NCI-H187 treated with DMSO at 0.1 percent for 48 hours (cell line): Measurements from ENCODE around the gene SLC26A1.
"Not testable (repeated sequence)": the region's sequence is repeated elsewhere in the genome, so short reads cannot be mapped to it uniquely, and the experiment has no call there.

Experiments used
- DNase-seq: peaks from one replicate; lab custom pipeline; 2025; lab: John Stamatoyannopoulos, UW

The SLC26A1 gene

GRCh38 chr4:952881-953573, 40.2 kb downstream of the SLC26A1 start:
- no peak for DNase-seq

- DNase-seq, result no peak
These were observed 41.4 kb downstream of the SLC26A1 start for GRCh38 chr4:951594-952468.

DNA sequence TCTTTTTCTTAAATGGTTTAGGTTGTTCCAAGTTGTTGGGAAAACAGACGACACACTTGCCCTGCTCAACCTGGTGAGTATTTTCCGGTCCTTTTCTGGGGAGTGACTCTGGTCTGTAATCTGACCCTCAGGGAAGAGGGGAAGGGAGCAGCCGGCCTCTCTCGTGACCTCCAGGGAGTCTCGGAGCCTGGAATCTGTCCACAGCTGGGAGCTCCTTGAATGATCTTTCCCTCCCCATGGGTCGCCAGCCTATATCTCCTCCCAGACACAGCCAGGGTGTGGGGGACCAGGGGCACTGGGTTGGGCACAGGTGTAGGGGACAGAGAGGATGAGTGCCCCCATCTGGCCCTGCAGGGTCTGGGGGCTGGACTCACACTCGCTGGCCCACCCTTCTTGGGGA, 42.0 kb downstream of the SLC26A1 start:
- no peak for DNase-seq

DNA sequence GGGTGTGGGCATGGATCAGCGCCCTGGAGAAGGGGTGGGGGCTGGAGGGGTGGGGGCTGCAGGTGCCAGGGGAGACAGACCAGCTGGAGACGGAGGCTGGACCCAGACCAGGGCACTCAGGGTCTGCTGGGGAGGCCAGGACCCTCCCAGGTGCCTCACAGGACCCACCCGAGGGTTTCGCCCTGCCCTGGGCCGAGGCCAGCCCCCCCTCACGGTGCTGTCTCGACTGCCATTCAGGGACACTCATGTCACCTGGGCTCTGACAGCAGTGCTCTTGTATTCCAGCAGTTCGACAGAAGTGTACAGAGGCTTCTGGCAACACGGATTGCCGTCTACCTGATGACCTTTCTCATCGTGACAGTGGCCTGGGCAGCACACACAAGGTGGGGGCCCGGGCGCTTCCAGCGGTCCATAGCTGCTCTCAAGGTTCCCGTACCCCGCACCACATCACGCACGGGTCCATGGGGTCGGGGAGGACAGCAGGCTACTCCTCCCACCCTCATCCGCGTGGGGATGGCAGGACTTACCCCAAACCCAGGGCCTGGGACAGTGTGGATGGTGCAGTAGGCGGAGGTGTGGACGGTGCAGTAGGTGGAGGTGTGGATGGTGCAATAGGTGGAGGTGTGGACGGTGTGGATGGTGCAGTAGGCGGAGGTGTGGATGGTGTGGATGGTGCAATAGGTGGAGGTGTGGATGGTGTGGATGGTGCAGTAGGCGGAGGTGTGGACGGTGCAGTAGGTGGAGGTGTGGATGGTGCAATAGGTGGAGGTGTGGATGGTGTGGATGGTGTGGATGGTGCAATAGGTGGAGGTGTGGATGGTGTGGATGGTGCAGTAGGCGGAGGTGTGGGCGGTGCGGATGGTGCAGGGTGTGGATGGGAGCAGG, 42.8 kb downstream of the SLC26A1 start:
- DNase-seq, result no peak

- no peak for DNase-seq
These were observed 43.5 kb downstream of the SLC26A1 start for GRCh38 chr4:949656-950055.

GRCh38 chr4:948936-949300, 44.3 kb downstream of the SLC26A1 start:
- no peak for DNase-seq

DNA sequence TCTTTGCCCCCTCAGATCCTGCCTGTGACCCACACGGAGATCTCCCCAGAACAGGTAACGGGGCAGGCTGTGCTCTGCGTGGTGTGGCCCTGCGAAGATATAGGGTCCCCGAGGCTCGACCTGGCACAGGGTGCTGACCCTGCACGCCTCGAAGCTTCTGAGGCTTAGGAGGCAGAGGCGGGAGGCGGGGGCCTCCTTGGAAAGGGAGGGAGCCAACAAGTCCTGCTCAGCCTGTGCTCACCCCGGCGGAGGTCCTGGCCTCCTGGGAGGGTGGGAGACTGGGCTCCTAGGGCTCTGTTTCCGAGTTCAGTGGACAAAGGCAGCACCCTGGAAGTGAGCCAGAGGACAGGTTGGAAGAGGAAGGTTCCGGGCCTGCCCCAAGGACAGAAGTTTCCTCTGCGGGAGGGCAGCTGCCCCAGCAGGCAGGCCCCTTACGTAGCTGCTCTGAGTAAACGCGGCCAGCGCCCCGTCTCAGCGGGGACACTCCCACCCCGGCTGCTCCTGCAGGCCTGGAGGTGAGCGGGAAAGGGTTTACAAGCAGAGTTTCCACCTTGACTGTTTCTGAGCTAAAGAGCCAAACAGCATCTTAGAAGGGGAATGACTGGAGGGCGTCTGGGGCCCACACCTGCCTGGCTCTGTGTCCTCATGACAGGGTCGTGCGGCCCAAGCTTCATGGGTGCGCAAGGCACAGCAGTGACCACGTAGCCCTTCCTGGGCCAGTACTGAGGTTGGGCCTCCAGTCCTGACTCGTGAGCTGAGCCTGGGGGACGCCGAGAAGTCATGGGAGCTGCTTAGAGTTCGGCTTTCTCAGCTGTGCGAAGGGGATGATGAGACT, 44.9 kb downstream of the SLC26A1 start:
- no peak for DNase-seq

DNA sequence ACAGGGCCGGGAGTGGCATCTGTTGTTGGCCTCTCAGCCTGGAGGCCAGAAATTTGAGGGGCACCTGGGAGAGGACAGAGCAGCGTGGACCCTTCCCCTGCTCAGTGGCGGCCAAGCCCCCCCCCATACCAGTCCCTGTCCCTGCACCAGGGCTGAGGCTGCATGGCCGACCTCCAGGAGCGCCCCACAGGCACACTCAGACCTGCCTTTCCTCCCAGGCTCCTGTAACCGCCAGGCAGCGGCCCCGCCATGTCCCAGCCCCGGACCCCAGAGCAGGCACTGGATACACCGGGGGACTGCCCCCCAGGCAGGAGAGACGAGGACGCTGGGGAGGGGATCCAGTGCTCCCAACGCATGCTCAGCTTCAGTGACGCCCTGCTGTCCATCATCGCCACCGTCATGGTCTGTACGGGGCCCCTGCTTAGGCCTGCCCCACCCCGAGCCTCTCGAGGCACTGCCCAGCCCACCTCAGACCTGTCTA, 45.7 kb downstream of the SLC26A1 start:
- no peak for DNase-seq

DNA sequence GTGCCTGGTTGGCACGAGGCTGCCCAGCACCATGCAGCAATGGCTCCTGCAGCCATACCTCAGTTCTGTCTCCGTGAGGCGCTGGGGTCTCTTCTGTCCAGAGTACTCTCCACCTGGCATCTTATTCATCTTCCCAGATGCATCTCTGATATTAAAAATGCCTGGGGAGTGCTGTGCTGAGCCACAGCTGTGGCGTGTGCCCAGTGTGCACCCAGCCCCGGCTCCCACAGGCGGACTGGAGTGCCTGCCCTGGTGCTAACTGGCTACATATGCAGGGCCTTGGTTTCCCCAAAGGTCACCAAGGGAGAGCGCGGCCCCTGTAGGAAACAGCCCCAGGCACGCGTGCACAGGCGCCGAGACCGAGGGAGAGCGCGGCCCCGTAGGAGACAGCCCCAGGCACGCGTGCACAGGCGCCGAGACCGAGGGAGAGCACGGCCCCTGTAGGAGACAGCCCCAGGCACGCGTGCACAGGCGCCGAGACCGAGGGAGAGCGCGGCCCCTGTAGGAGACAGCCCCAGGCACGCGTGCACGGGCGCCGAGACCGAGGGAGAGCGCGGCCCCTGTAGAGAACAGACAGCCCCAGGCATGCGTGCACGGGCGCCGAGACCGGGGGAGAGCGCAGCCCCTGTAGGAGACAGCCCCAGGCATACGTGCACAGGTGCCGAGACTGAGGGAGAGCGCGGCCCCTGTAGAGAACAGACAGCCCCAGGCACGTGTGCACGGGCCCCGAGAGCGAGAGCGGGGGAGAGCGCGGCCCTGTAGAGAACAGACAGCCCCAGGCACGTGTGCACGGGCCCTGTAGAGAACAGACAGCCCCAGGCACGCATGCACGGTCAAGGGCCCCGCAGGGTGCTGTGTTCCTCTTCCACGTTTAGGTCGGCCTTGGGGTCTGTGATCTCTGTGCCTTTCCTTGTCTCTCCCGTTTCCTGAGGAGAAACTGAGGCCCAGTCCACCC, 46.4 kb downstream of the SLC26A1 start:
- DNase-seq, result no peak

DNA sequence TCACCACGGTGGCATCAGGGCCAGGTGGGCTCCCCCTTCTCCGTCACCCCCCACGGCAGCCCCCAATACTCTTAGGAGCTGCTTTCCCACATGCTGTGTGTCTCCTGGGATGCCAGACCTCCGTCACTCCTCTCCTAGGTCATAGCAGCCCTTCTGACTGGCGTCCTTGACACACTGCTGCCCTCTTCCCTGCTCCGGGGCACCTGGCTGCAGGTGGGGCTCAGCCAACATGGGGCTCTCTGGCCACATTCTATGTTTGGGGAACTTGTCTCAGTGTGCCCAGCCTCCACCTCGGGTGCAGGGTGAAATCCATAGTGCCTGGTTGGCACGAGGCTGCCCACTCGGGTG, 47.1 kb downstream of the SLC26A1 start:
- DNase-seq, result no peak

GRCh38 chr4:945274-946102, 47.7 kb downstream of the SLC26A1 start:
- DNase-seq, result no peak

DNA sequence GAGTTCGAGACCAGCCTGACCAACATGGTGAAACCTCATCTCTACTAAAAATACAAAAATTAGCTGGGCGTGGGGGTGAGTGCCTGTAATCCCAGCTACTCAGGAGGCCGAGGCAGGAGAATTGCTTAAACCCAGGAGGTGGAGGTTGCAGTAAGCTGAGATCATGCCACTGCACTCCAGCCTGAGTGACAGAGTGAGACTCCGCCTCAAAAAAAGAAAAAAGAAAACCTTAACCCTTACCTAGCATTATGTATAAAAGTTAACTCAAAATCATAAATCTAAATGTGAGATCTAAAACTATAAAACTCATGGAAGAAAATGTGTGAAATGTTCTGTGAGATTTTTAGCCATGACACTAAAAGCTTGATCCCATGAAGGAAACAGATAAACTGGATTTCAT, 53.7 kb downstream of the SLC26A1 start:
- not testable (repeated sequence) for DNase-seq
